AG04449 (cell line): ENCODE results near the gene KRT72.

ENCODE experiments used
- CTCF ChIA-PET: fragments of 350-600 bp; formaldehyde crosslinking; extraction: SDS; loops from one replicate; lab custom pipeline; 2021; ENCODE audit warnings: antibody characterized with exemption; lab: Yijun Ruan, JAX
- POLR2A ChIA-PET: fragments of 400-600, 350-600 bp; formaldehyde crosslinking; extraction: SDS; loops from one replicate; lab custom pipeline; 2020; ENCODE audit warnings: antibody characterized with exemption, inconsistent platforms; lab: Yijun Ruan, JAX
- DNase-seq: peaks from one replicate; pipeline ENCODE4 v3.0.0-alpha.2; 2010; ENCODE audit warnings: low read depth, low spot score
- H3K4me3 ChIP-seq: 2 replicates; pipeline ENCODE4 v1.5.1; 2011; ENCODE audit warnings: low read depth, mild to moderate bottlenecking, control low read depth, low read length
- TF ChIP-seq, protein P1 (sequence below): IDR thresholded peaks from one replicate; pipeline ENCODE4 v1.5.1; 2011; ENCODE audit warnings: mild to moderate bottlenecking, moderate library complexity, low read length, control low read depth, inconsistent platforms; ENCODE audit not compliant: insufficient read depth; ENCODE audit errors: missing control alignments

Gene KRT72

GRCh38 chr12:52645982-52646381 lies 44.7 kb upstream of the KRT72 start:
- POLR2A ChIA-PET = no interaction called here

GRCh38 chr12:52645120-52645761 lies 44.0 kb upstream of the KRT72 start:
- DNase-seq = no peak
- ChIA-PET CTCF (no interaction called here), POLR2A (no interaction called here)
- TF ChIP-seq, protein P1, sequence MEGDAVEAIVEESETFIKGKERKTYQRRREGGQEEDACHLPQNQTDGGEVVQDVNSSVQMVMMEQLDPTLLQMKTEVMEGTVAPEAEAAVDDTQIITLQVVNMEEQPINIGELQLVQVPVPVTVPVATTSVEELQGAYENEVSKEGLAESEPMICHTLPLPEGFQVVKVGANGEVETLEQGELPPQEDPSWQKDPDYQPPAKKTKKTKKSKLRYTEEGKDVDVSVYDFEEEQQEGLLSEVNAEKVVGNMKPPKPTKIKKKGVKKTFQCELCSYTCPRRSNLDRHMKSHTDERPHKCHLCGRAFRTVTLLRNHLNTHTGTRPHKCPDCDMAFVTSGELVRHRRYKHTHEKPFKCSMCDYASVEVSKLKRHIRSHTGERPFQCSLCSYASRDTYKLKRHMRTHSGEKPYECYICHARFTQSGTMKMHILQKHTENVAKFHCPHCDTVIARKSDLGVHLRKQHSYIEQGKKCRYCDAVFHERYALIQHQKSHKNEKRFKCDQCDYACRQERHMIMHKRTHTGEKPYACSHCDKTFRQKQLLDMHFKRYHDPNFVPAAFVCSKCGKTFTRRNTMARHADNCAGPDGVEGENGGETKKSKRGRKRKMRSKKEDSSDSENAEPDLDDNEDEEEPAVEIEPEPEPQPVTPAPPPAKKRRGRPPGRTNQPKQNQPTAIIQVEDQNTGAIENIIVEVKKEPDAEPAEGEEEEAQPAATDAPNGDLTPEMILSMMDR = no peak
- H3K4me3 ChIP-seq = no peak overlapping the region

More at GRCh38 chr12:52645982-52646381, 44.7 kb upstream of the KRT72 start:
- CTCF ChIA-PET = no interaction called here
- H3K4me3 ChIP-seq = no peak overlapping the region
- no peak for DNase-seq
- TF ChIP-seq, protein P1 = no peak

- DNase-seq = no peak
- TF ChIP-seq, protein P1 = no peak
- POLR2A ChIA-PET = no interaction called here
- CTCF ChIA-PET = no interaction called here
- H3K4me3 ChIP-seq = no peak overlapping the region
Measured at GRCh38 chr12:52644078-52644415, 42.8 kb upstream of the KRT72 start.

GRCh38 chr12:52643233-52644077 lies 42.2 kb upstream of the KRT72 start:
- TF ChIP-seq, protein P1 = no peak
- CTCF ChIA-PET = no interaction called here
- DNase-seq = no peak
- POLR2A ChIA-PET = no interaction called here
- H3K4me3 ChIP-seq = no peak overlapping the region

GRCh38 chr12:52641468-52641867 lies 40.2 kb upstream of the KRT72 start:
- POLR2A ChIA-PET = no interaction called here
- TF ChIP-seq, protein P1 = no peak
- CTCF ChIA-PET = no interaction called here
- DNase-seq = no peak
- H3K4me3 ChIP-seq = no peak overlapping the region

DNA sequence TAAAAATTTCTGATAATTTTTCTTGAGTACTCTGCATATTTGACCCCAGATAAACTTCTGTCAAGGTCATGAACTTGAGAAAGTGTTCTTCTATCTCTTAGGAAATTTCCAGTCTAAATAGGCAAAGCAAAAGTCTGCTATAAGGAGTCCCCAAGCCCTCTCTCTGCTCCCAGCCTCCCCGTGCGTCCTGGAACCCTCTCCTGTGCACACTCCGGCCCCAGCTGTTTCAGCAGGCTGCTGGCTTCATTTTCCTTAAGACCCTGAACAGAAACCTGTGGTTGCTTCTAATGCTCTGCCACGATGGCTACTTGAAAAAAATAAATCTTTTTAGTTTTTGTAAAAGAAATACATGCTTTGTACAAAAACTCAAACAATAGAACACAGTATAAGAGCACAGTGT lies 36.0 kb upstream of the KRT72 start:
- DNase-seq = no peak
- ChIA-PET CTCF (interaction anchor here (1.0 to 1.4 kb wide), 2 partner anchors 11 to 229 kb away, joined by 3 read pairs; no protein-coding TSS in a partner anchor), POLR2A (no interaction called here)
- TF ChIP-seq, protein P1 = no peak
- H3K4me3 ChIP-seq = no peak overlapping the region
